Measurements from ENCODE around the gene PLRG1. TPM values are rescaled to one million over a fixed set of nuclear protein-coding genes. Genes with fewer than 3 reads are reported as not detected.

Gene PLRG1
- total RNA-seq, 1 experiment from 2014 or later = 136 TPM

GRCh38 chr4:154511981-154512380 is 38.2 kb downstream of the PLRG1 start:
- H3K4me3 Mint-ChIP-seq (ENCODE audit: unreplicated experiment) = no peak overlapping the region
- CTCF ChIA-PET = no interaction called here
- POLR2A ChIA-PET = no interaction called here

GRCh38 chr4:154511548-154511947 is 38.7 kb downstream of the PLRG1 start:
- Mint-ChIP-seq H3K36me3 (ENCODE audit: insufficient read depth, unreplicated experiment) (no peaks in the 10 kb centered on the region), H3K9me3 (ENCODE audit: unreplicated experiment) (no peaks in the 10 kb centered on the region), H3K4me1 (ENCODE audit: insufficient read depth, unreplicated experiment) (no peaks in the 10 kb centered on the region), H3K4me3 (ENCODE audit: unreplicated experiment) (no peak overlapping the region), H3K27ac (ENCODE audit: low read depth, unreplicated experiment) (no peak overlapping the region), H3K27me3 (ENCODE audit: insufficient read depth, unreplicated experiment) (no peaks in the 10 kb centered on the region)
- no peak for DNase-seq (ENCODE audit: unreplicated experiment)
- POLR2A ChIA-PET = no interaction called here
- intact Hi-C loops (cut with micrococcal nuclease) = no loop called here
- CTCF ChIA-PET = interaction anchor here (0.6 to 0.7 kb wide), 3 partner anchors 103 to 224 kb away, joined by 3 to 6 read pairs (median 4); no protein-coding TSS in a partner anchor
- TF ChIP-seq, protein P1, sequence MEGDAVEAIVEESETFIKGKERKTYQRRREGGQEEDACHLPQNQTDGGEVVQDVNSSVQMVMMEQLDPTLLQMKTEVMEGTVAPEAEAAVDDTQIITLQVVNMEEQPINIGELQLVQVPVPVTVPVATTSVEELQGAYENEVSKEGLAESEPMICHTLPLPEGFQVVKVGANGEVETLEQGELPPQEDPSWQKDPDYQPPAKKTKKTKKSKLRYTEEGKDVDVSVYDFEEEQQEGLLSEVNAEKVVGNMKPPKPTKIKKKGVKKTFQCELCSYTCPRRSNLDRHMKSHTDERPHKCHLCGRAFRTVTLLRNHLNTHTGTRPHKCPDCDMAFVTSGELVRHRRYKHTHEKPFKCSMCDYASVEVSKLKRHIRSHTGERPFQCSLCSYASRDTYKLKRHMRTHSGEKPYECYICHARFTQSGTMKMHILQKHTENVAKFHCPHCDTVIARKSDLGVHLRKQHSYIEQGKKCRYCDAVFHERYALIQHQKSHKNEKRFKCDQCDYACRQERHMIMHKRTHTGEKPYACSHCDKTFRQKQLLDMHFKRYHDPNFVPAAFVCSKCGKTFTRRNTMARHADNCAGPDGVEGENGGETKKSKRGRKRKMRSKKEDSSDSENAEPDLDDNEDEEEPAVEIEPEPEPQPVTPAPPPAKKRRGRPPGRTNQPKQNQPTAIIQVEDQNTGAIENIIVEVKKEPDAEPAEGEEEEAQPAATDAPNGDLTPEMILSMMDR (IDR thresholded peaks at IDR 0.05; ENCODE audit: unreplicated experiment) = no peak
- BruUV-seq (replicated peaks) = no TSS peak

More at GRCh38 chr4:154511981-154512380, 38.2 kb downstream of the PLRG1 start:
- BruUV-seq (replicated peaks) = no TSS peak
- no peaks in the 10 kb centered on the region for H3K4me1 Mint-ChIP-seq (ENCODE audit: insufficient read depth, unreplicated experiment)
- intact Hi-C loops (cut with micrococcal nuclease) = no loop called here
- H3K27ac Mint-ChIP-seq (ENCODE audit: low read depth, unreplicated experiment) = no peak overlapping the region
- no peaks in the 10 kb centered on the region for H3K9me3 Mint-ChIP-seq (ENCODE audit: unreplicated experiment)
- no peak for DNase-seq (ENCODE audit: unreplicated experiment)
- TF ChIP-seq, protein P1 (IDR thresholded peaks at IDR 0.05; ENCODE audit: unreplicated experiment) = no peak
- no peaks in the 10 kb centered on the region for H3K36me3 Mint-ChIP-seq (ENCODE audit: insufficient read depth, unreplicated experiment)
- H3K27me3 Mint-ChIP-seq (ENCODE audit: insufficient read depth, unreplicated experiment) = no peaks in the 10 kb centered on the region

DNA sequence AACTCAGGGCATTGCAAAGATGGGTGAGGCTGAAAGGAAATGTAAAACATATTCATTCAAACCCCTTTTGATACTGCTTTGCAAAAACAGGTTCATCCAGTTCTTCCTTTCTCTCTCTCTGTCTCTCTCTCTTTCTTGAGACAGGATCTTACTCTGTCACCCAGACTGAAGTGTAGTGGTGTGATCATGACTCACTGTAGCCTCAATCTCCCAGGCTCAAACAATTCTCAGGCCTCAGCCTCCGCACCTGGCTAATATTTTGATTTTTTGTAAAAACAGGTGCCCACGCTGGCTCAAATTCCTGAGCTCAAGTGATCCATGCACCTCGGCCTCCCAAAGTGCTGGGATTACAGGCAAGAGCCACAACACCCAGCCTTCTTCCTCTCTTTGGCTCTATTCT is 43.0 kb downstream of the PLRG1 start:
- Mint-ChIP-seq H3K9me3 (ENCODE audit: unreplicated experiment) (no peaks in the 10 kb centered on the region), H3K4me3 (ENCODE audit: unreplicated experiment) (no peak overlapping the region), H3K4me1 (ENCODE audit: insufficient read depth, unreplicated experiment) (no peaks in the 10 kb centered on the region), H3K36me3 (ENCODE audit: insufficient read depth, unreplicated experiment) (no peaks in the 10 kb centered on the region), H3K27ac (ENCODE audit: low read depth, unreplicated experiment) (no peak overlapping the region), H3K27me3 (ENCODE audit: insufficient read depth, unreplicated experiment) (no peaks in the 10 kb centered on the region)
- intact Hi-C loops (cut with micrococcal nuclease) = loop anchor here (2.0 to 5.0 kb wide), 2 partner anchors 90 to 178 kb away; no protein-coding TSS in a partner anchor
- no peak for DNase-seq (ENCODE audit: unreplicated experiment)
- TF ChIP-seq, protein P1 (IDR thresholded peaks at IDR 0.05; ENCODE audit: unreplicated experiment) = no peak
- no TSS peak for BruUV-seq (replicated peaks)
- CTCF ChIA-PET = interaction anchor here (0.6 to 4.2 kb wide), 39 partner anchors 10 to 1797 kb away, joined by 3 to 43 read pairs (median 4); no protein-coding TSS in a partner anchor
- POLR2A ChIA-PET = no interaction called here

DNA sequence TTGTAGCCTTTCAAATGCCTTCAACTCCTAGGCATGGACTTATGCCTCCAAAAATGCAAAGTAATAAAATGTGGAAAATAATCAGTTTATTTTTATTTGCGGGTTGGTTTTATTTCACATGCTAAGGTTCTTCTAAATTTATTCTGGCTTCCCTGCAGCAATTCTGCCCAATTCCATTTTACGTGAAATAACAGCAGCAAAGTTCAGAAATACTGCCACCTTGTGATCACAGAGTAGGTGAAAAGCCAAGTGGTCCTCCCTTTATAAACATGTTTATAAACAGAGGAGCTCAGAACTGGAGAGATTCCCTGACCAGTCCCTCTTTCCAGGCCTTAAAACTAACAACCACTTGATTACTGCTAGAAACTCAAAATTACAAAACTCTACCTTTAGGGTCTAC is 43.9 kb downstream of the PLRG1 start:
- peak; percentile 56 for DNase-seq (ENCODE audit: unreplicated experiment)
- ChIA-PET CTCF (interaction anchor here (0.6 to 4.2 kb wide), 43 partner anchors 8 to 762 kb away, joined by 3 to 43 read pairs (median 4); partner anchors contain the start of gene DCHS2), POLR2A (interaction anchor here (0.6 to 0.7 kb wide), 2 partner anchors 137 to 685 kb away, joined by 3 read pairs; no protein-coding TSS in a partner anchor)
- no peaks in the 10 kb centered on the region for H3K27me3 Mint-ChIP-seq (ENCODE audit: insufficient read depth, unreplicated experiment)
- H3K9me3 Mint-ChIP-seq (ENCODE audit: unreplicated experiment) = no peaks in the 10 kb centered on the region
- H3K27ac Mint-ChIP-seq (ENCODE audit: low read depth, unreplicated experiment) = no peak overlapping the region
- intact Hi-C loops (cut with micrococcal nuclease) = loop anchor here (1.0 to 5.0 kb wide), 4 partner anchors 89 to 721 kb away; no protein-coding TSS in a partner anchor
- no TSS peak for BruUV-seq (replicated peaks)
- H3K4me3 Mint-ChIP-seq (ENCODE audit: unreplicated experiment) = no peak overlapping the region
- TF ChIP-seq, protein P1 (IDR thresholded peaks at IDR 0.05; ENCODE audit: unreplicated experiment) = peak; percentile 43
- no peaks in the 10 kb centered on the region for H3K4me1 Mint-ChIP-seq (ENCODE audit: insufficient read depth, unreplicated experiment)
- H3K36me3 Mint-ChIP-seq (ENCODE audit: insufficient read depth, unreplicated experiment) = no peaks in the 10 kb centered on the region
